ENCODE data around the gene USP54.

Gene USP54

GRCh38 chr10:73551515-73551914, 39.6 kb downstream of the USP54 start:
- TF ChIP-seq, protein P1, sequence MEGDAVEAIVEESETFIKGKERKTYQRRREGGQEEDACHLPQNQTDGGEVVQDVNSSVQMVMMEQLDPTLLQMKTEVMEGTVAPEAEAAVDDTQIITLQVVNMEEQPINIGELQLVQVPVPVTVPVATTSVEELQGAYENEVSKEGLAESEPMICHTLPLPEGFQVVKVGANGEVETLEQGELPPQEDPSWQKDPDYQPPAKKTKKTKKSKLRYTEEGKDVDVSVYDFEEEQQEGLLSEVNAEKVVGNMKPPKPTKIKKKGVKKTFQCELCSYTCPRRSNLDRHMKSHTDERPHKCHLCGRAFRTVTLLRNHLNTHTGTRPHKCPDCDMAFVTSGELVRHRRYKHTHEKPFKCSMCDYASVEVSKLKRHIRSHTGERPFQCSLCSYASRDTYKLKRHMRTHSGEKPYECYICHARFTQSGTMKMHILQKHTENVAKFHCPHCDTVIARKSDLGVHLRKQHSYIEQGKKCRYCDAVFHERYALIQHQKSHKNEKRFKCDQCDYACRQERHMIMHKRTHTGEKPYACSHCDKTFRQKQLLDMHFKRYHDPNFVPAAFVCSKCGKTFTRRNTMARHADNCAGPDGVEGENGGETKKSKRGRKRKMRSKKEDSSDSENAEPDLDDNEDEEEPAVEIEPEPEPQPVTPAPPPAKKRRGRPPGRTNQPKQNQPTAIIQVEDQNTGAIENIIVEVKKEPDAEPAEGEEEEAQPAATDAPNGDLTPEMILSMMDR (IDR thresholded peaks at IDR 0.05; ENCODE audit: poor library complexity, severe bottlenecking): no peak

DNA sequence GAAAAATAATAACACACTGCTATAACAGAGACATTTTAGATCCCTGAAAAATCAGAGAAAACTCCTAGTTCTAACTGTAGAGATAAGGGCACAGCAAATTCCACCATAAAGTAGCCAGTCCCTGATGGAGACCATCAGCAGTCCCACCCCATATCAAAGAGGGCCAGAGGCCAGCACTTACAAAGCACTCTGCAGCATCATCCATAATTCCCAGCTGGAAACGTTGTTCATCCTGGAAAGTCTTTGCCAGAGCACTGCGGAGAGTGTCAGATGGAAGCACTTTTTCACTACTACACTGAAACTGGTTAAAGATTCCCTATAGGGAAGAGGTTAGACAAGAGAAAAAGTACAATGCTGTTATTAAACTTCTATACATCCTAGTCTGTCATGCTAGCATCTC, 45.8 kb downstream of the USP54 start:
- Histone ChIP-seq H3K36me3 (ENCODE audit: low read depth) (no peaks in the 10 kb centered on the region), H3K27me3 (ENCODE audit: insufficient read depth, poor library complexity, severe bottlenecking) (no peaks in the 10 kb centered on the region), H3K27ac (ENCODE audit: poor library complexity, severe bottlenecking) (no peak overlapping the region), H3K4me3 (ENCODE audit: severe bottlenecking) (no peak overlapping the region), H3K4me1 (ENCODE audit: insufficient read depth, poor library complexity, severe bottlenecking) (no peaks in the 10 kb centered on the region), H3K9me3 (ENCODE audit: severe bottlenecking) (no peaks in the 10 kb centered on the region)
- TF ChIP-seq, protein P1 (IDR thresholded peaks at IDR 0.05; ENCODE audit: poor library complexity, severe bottlenecking): no peak
- ATAC-seq (ENCODE audit: low read depth): no peak
- no peak for DNase-seq (ENCODE audit: low spot score)

More at GRCh38 chr10:73551515-73551914, 39.6 kb downstream of the USP54 start:
- Histone ChIP-seq H3K27me3 (ENCODE audit: insufficient read depth, poor library complexity, severe bottlenecking) (no peaks in the 10 kb centered on the region), H3K4me3 (ENCODE audit: severe bottlenecking) (no peak overlapping the region), H3K27ac (ENCODE audit: poor library complexity, severe bottlenecking) (no peak overlapping the region), H3K36me3 (ENCODE audit: low read depth) (no peaks in the 10 kb centered on the region), H3K4me1 (ENCODE audit: insufficient read depth, poor library complexity, severe bottlenecking) (no peaks in the 10 kb centered on the region), H3K9me3 (ENCODE audit: severe bottlenecking) (no peaks in the 10 kb centered on the region)
- DNase-seq (ENCODE audit: low spot score) (no peak), ATAC-seq (ENCODE audit: low read depth) (no peak)

DNA sequence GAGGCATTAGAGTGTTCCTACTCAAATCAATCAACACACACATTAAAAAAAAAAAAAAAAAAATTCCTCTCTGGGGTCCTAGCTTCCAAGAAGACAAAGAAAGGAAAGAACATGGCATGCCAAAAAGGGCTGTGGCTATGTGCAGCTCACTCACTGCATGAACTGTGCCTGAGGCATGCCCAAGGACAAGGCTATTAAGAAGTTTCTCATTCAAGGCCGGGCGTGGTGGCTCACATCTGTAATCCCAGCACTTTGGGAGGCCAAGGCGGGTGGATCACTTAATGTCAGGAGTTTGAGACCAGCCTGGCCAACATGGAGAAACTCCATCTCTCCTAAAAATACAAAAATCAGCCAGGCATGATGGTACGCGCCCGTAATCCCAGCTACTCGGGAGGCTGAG, 53.4 kb downstream of the USP54 start:
- H3K4me1 ChIP-seq (ENCODE audit: insufficient read depth, poor library complexity, severe bottlenecking): no peaks in the 10 kb centered on the region
- H3K9me3 ChIP-seq (ENCODE audit: severe bottlenecking): no peaks in the 10 kb centered on the region
- DNase-seq (ENCODE audit: low spot score) (no peak), ATAC-seq (ENCODE audit: low read depth) (no peak)
- no peak overlapping the region for H3K27ac ChIP-seq (ENCODE audit: poor library complexity, severe bottlenecking)
- H3K27me3 ChIP-seq (ENCODE audit: insufficient read depth, poor library complexity, severe bottlenecking): no peaks in the 10 kb centered on the region
- TF ChIP-seq, protein P1 (IDR thresholded peaks at IDR 0.05; ENCODE audit: poor library complexity, severe bottlenecking): no peak
- H3K4me3 ChIP-seq (ENCODE audit: severe bottlenecking): no peak overlapping the region
- 0 out of 2 replicates have a peak, but pooled peaks cover 4% of the 10 kb centered on the region for H3K36me3 ChIP-seq (ENCODE audit: low read depth)

DNA sequence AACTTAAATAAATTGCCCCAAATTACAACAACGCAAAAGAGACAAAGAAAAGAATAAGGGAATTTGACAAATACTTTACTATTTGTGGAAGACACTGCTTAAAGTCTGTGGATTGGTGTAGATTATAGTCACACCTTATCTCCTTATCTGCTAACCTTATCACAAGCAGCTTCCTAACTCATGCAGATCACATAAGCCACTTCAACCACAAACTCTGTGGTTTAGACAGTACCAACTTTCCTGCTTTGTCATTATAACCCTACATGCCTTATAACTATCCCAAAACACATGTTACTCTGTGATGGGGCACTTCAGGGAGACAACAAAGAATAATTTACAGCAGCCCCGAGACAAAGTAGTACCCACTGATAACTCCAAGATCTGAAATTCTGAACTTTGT, 53.9 kb downstream of the USP54 start:
- TF ChIP-seq, protein P1 (IDR thresholded peaks at IDR 0.05; ENCODE audit: poor library complexity, severe bottlenecking): no peak
- Histone ChIP-seq H3K36me3 (ENCODE audit: low read depth) (0 out of 2 replicates have a peak, but pooled peaks cover 4% of the 10 kb centered on the region), H3K4me3 (ENCODE audit: severe bottlenecking) (no peak overlapping the region), H3K27ac (ENCODE audit: poor library complexity, severe bottlenecking) (no peak overlapping the region), H3K4me1 (ENCODE audit: insufficient read depth, poor library complexity, severe bottlenecking) (no peaks in the 10 kb centered on the region), H3K9me3 (ENCODE audit: severe bottlenecking) (no peaks in the 10 kb centered on the region), H3K27me3 (ENCODE audit: insufficient read depth, poor library complexity, severe bottlenecking) (no peaks in the 10 kb centered on the region)
- ATAC-seq (ENCODE audit: low read depth): no peak
- no peak for DNase-seq (ENCODE audit: low spot score)

GRCh38 chr10:73534857-73535256, 56.3 kb downstream of the USP54 start:
- no peak for DNase-seq (ENCODE audit: low spot score)
- ATAC-seq (ENCODE audit: low read depth): no peak
- TF ChIP-seq, protein P1 (IDR thresholded peaks at IDR 0.05; ENCODE audit: poor library complexity, severe bottlenecking): no peak
- Histone ChIP-seq H3K9me3 (ENCODE audit: severe bottlenecking) (no peaks in the 10 kb centered on the region), H3K27ac (ENCODE audit: poor library complexity, severe bottlenecking) (no peak overlapping the region), H3K27me3 (ENCODE audit: insufficient read depth, poor library complexity, severe bottlenecking) (no peaks in the 10 kb centered on the region), H3K4me1 (ENCODE audit: insufficient read depth, poor library complexity, severe bottlenecking) (no peaks in the 10 kb centered on the region), H3K36me3 (ENCODE audit: low read depth) (peaks cover 4% of the 10 kb centered on the region; the same call in 1 of the 2 replicates), H3K4me3 (ENCODE audit: severe bottlenecking) (no peak overlapping the region)
